GM23338 (cell line): ENCODE data around the gene REST. TPM values are rescaled to one million over a fixed set of nuclear protein-coding genes. Genes with fewer than 3 reads are reported as not detected.

Source experiments
- ATAC-seq: fragments of 200-7000 bp; cut with Tn5 transposase; 3 replicates; pipeline ENCODE4 v1.9.1; 2020
- DNase-seq: peaks from one replicate; pipeline ENCODE4 v3.0.0-alpha.2; 2015; ENCODE audit warnings: low spot score
- H2AFZ ChIP-seq: fragments of 200-600 bp; sonication (generic); 2 replicates; pipeline ENCODE4 v1.8.0; 2016; ENCODE audit warnings: antibody characterized with exemption, mild to moderate bottlenecking, moderate library complexity
- H3F3A ChIP-seq: fragments of 200-600 bp; sonication (generic); replicated peaks from 2 replicates; pipeline ENCODE4 v1.8.0; 2017; ENCODE audit warnings: antibody characterized with exemption, mixed run types, low read depth
- H3K27ac ChIP-seq: fragments of 200-600 bp; sonication (generic); 2 replicates; pipeline ENCODE4 v1.6.1; 2016; ENCODE audit warnings: low read depth
- H3K27me3 ChIP-seq: fragments of 200-600 bp; sonication (generic); 2 replicates; pipeline ENCODE4 v1.8.0; 2016; ENCODE audit warnings: mild to moderate bottlenecking, mixed run types, moderate library complexity; ENCODE audit not compliant: insufficient read depth
- H3K36me3 ChIP-seq: fragments of 200-600 bp; sonication (generic); 2 replicates; pipeline ENCODE4 v1.8.0; 2016; ENCODE audit warnings: mild to moderate bottlenecking; ENCODE audit not compliant: insufficient read depth
- H3K4me1 ChIP-seq: fragments of 200-600 bp; sonication (generic); 2 replicates; pipeline ENCODE4 v1.8.0; 2016; ENCODE audit warnings: mild to moderate bottlenecking, moderate library complexity; ENCODE audit not compliant: insufficient read depth
- H3K4me2 ChIP-seq: fragments of 200-600 bp; sonication (generic); 2 replicates; pipeline ENCODE4 v1.7.1; 2017; ENCODE audit warnings: mixed run types
- H3K4me3 ChIP-seq: fragments of 200-600 bp; sonication (generic); 2 replicates; pipeline ENCODE4 v1.6.1; 2016; ENCODE audit warnings: mixed run types
- H3K79me2 ChIP-seq: fragments of 200-600 bp; sonication (generic); replicated peaks from 2 replicates; pipeline ENCODE4 v1.8.0; 2017; ENCODE audit warnings: mild to moderate bottlenecking; ENCODE audit not compliant: insufficient read depth
- H3K9me2 ChIP-seq: fragments of 200-600 bp; sonication (generic); 2 replicates; pipeline ENCODE4 v1.8.0; 2017; ENCODE audit not compliant: insufficient read depth
- H4K20me1 ChIP-seq: fragments of 200-600 bp; sonication (generic); replicated peaks from 2 replicates; pipeline ENCODE4 v1.8.0; 2017; ENCODE audit warnings: mild to moderate bottlenecking; ENCODE audit not compliant: insufficient read depth
- H3K27ac Mint-ChIP-seq: 2 replicates; pipeline ENCODE4 v1.8.0; 2020; ENCODE audit warnings: inconsistent platforms, mild to moderate bottlenecking, moderate library complexity, mixed read lengths
- H3K27me3 Mint-ChIP-seq: 3 replicates; pipeline ENCODE4 v1.8.0; 2022; ENCODE audit warnings: low read depth, mild to moderate bottlenecking, moderate library complexity, mixed read lengths, inconsistent platforms; ENCODE audit not compliant: insufficient read depth, poor library complexity
- H3K36me3 Mint-ChIP-seq: 3 replicates; pipeline ENCODE4 v1.8.0; 2021; ENCODE audit warnings: low read depth, mild to moderate bottlenecking, inconsistent platforms, moderate library complexity, mixed read lengths
- H3K4me1 Mint-ChIP-seq: 3 replicates; pipeline ENCODE4 v1.8.0; 2020; ENCODE audit warnings: mild to moderate bottlenecking, inconsistent platforms, mixed read lengths
- H3K4me3 Mint-ChIP-seq: 3 replicates; pipeline ENCODE4 v1.8.0; 2021; ENCODE audit warnings: moderate library complexity, mild to moderate bottlenecking, inconsistent platforms, mixed read lengths
- H3K9me3 Mint-ChIP-seq: 3 replicates; pipeline ENCODE4 v1.8.0; 2020; ENCODE audit warnings: moderate library complexity, mild to moderate bottlenecking, inconsistent platforms, mixed read lengths
- CREB1 ChIP-seq: fragments of 250-450 bp; sonication (Bioruptor Pico); IDR thresholded peaks from 2 replicates; pipeline ENCODE4 v1.5.0; 2020; ENCODE audit warnings: low read depth, mild to moderate bottlenecking, moderate library complexity
- ETS1 ChIP-seq: IDR thresholded peaks from 2 replicates; pipeline ENCODE4 v1.6.1; 2016; ENCODE audit warnings: antibody characterized with exemption
- EZH2 ChIP-seq: fragments of 200-600 bp; sonication (generic); IDR thresholded peaks from one replicate; pipeline ENCODE4 v1.8.0; 2017; ENCODE audit warnings: antibody characterized with exemption, mild to moderate bottlenecking, low read depth; ENCODE audit not compliant: unreplicated experiment
- EZH2phosphoT487 ChIP-seq: fragments of 200-600 bp; sonication (generic); IDR thresholded peaks from one replicate; pipeline ENCODE4 v1.8.1; 2018; ENCODE audit warnings: antibody characterized with exemption; ENCODE audit not compliant: unreplicated experiment
- JUNB ChIP-seq: IDR thresholded peaks from one replicate; pipeline ENCODE4 v1.6.1; 2016; ENCODE audit warnings: antibody characterized with exemption; ENCODE audit not compliant: unreplicated experiment
- NANOG ChIP-seq: IDR thresholded peaks from 2 replicates; pipeline ENCODE4 v1.6.1; 2016; ENCODE audit warnings: antibody characterized with exemption, borderline replicate concordance
- ZNF114 ChIP-seq: fragments of 250-450 bp; sonication (Bioruptor Pico); IDR thresholded peaks from 2 replicates; pipeline ENCODE4 v1.5.0; 2020; ENCODE audit warnings: mild to moderate bottlenecking, moderate library complexity
- polyA plus RNA-seq: library from polyadenylated mRNA; unstranded; fragments of >200 nt; fragmentation: Nextera tagmentation; extraction: Ambion mirVana; gene quantifications from 2 replicates; pipeline ENCODE4 v1.2.1, GENCODE V29; 2016
- total RNA-seq: library from RNA; depleted of rRNA; stranded (reverse); fragments of >200 nt; shearing (Covaris generic); gene quantifications from 2 replicates; pipeline ENCODE4 v1.2.3, GENCODE V29; 2014
- TF ChIP-seq, protein P1 (sequence below), 2 experiments: fragments of 200-600 bp in 1 of 2; sonication (generic) in 1 of 2; conservative IDR thresholded peaks; 2 replicates each; pipeline versions ENCODE4 v1.5.1 to v1.6.1; 2016 to 2017; ENCODE audit warnings: antibody characterized with exemption in 2 of 2, low read depth in 2 of 2, mild to moderate bottlenecking in 2 of 2, moderate library complexity in 1 of 2
- TF ChIP-seq, protein P2 (sequence below): fragments of 250-450 bp; sonication (Bioruptor Pico); IDR thresholded peaks from 2 replicates; pipeline ENCODE4 v1.5.0; 2020; ENCODE audit warnings: mild to moderate bottlenecking, moderate library complexity

The REST gene
- total and polyA plus RNA-seq, 2 experiments from 2014 or later: 44.7 to 61.5 TPM

GRCh38 chr4:56876264-56876663 lies 31.4 kb upstream of the REST start:
- Histone ChIP-seq H3K4me3 (no peak overlapping the region), H3F3A (no peaks in the 10 kb centered on the region; the same call in 1 of the 2 replicates), H3K4me1 (peaks cover 12% of the 10 kb centered on the region), H2AFZ (no peak overlapping the region), H3K9me2 (no peaks in the 10 kb centered on the region), H3K27me3 (no peaks in the 10 kb centered on the region), H3K36me3 (no peaks in the 10 kb centered on the region), H3K4me2 (no peak overlapping the region), H3K27ac (no peak overlapping the region), H3K79me2 (no peaks in the 10 kb centered on the region), H4K20me1 (no peaks in the 10 kb centered on the region)
- TF ChIP-seq JUNB: no peak
- TF ChIP-seq CREB1 (CRISPR knock-in tag): no peak
- TF ChIP-seq, protein P1, sequence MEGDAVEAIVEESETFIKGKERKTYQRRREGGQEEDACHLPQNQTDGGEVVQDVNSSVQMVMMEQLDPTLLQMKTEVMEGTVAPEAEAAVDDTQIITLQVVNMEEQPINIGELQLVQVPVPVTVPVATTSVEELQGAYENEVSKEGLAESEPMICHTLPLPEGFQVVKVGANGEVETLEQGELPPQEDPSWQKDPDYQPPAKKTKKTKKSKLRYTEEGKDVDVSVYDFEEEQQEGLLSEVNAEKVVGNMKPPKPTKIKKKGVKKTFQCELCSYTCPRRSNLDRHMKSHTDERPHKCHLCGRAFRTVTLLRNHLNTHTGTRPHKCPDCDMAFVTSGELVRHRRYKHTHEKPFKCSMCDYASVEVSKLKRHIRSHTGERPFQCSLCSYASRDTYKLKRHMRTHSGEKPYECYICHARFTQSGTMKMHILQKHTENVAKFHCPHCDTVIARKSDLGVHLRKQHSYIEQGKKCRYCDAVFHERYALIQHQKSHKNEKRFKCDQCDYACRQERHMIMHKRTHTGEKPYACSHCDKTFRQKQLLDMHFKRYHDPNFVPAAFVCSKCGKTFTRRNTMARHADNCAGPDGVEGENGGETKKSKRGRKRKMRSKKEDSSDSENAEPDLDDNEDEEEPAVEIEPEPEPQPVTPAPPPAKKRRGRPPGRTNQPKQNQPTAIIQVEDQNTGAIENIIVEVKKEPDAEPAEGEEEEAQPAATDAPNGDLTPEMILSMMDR (conservative IDR thresholded peaks at IDR 0.05; ENCODE audit: low read depth in 2 of 2): no peak
- Mint-ChIP-seq H3K27ac (no peak overlapping the region), H3K9me3 (no peaks in the 10 kb centered on the region; the same call in 2 of the 3 replicates), H3K36me3 (no peaks in the 10 kb centered on the region), H3K4me3 (no peak overlapping the region), H3K27me3 (peaks cover 5% of the 10 kb centered on the region), H3K4me1 (peaks cover 17% of the 10 kb centered on the region)
- no peak for ATAC-seq
- no peak for DNase-seq

GRCh38 chr4:56879996-56880395 lies 27.7 kb upstream of the REST start:
- no peaks in the 10 kb centered on the region for H3F3A ChIP-seq
- H2AFZ ChIP-seq: no peak overlapping the region
- DNase-seq: no peak
- H3K4me1 Mint-ChIP-seq: peaks cover 2% of the 10 kb centered on the region
- H3K27me3 ChIP-seq: no peaks in the 10 kb centered on the region
- H3K79me2 ChIP-seq: no peaks in the 10 kb centered on the region
- no peak overlapping the region for H3K27ac ChIP-seq
- H3K4me2 ChIP-seq: no peak overlapping the region
- no peak overlapping the region for H3K27ac Mint-ChIP-seq
- TF ChIP-seq EZH2phosphoT487: no peak
- TF ChIP-seq ETS1: no peak
- TF ChIP-seq NANOG: no peak
- no peak for TF ChIP-seq ZNF114 (CRISPR knock-in tag)
- TF ChIP-seq, protein P2, sequence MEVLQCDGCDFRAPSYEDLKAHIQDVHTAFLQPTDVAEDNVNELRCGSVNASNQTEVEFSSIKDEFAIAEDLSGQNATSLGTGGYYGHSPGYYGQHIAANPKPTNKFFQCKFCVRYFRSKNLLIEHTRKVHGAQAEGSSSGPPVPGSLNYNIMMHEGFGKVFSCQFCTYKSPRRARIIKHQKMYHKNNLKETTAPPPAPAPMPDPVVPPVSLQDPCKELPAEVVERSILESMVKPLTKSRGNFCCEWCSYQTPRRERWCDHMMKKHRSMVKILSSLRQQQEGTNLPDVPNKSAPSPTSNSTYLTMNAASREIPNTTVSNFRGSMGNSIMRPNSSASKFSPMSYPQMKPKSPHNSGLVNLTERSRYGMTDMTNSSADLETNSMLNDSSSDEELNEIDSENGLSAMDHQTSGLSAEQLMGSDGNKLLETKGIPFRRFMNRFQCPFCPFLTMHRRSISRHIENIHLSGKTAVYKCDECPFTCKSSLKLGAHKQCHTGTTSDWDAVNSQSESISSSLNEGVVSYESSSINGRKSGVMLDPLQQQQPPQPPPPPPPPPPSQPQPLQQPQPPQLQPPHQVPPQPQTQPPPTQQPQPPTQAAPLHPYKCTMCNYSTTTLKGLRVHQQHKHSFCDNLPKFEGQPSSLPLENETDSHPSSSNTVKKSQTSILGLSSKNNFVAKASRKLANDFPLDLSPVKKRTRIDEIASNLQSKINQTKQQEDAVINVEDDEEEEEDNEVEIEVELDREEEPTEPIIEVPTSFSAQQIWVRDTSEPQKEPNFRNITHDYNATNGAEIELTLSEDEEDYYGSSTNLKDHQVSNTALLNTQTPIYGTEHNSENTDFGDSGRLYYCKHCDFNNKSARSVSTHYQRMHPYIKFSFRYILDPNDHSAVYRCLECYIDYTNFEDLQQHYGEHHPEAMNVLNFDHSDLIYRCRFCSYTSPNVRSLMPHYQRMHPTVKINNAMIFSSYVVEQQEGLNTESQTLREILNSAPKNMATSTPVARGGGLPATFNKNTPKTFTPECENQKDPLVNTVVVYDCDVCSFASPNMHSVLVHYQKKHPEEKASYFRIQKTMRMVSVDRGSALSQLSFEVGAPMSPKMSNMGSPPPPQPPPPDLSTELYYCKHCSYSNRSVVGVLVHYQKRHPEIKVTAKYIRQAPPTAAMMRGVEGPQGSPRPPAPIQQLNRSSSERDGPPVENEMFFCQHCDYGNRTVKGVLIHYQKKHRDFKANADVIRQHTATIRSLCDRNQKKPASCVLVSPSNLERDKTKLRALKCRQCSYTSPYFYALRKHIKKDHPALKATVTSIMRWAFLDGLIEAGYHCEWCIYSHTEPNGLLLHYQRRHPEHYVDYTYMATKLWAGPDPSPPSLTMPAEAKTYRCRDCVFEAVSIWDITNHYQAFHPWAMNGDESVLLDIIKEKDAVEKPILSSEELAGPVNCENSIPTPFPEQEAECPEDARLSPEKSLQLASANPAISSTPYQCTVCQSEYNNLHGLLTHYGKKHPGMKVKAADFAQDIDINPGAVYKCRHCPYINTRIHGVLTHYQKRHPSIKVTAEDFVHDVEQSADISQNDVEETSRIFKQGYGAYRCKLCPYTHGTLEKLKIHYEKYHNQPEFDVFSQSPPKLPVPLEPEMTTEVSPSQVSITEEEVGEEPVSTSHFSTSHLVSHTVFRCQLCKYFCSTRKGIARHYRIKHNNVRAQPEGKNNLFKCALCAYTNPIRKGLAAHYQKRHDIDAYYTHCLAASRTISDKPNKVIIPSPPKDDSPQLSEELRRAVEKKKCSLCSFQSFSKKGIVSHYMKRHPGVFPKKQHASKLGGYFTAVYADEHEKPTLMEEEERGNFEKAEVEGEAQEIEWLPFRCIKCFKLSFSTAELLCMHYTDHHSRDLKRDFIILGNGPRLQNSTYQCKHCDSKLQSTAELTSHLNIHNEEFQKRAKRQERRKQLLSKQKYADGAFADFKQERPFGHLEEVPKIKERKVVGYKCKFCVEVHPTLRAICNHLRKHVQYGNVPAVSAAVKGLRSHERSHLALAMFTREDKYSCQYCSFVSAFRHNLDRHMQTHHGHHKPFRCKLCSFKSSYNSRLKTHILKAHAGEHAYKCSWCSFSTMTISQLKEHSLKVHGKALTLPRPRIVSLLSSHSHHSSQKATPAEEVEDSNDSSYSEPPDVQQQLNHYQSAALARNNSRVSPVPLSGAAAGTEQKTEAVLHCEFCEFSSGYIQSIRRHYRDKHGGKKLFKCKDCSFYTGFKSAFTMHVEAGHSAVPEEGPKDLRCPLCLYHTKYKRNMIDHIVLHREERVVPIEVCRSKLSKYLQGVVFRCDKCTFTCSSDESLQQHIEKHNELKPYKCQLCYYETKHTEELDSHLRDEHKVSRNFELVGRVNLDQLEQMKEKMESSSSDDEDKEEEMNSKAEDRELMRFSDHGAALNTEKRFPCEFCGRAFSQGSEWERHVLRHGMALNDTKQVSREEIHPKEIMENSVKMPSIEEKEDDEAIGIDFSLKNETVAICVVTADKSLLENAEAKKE: no peak
- TF ChIP-seq, protein P1 (conservative IDR thresholded peaks at IDR 0.05; ENCODE audit: low read depth in 2 of 2): no peak
- TF ChIP-seq EZH2: no peak
- ATAC-seq: no peak
- peaks cover 6% of the 10 kb centered on the region for H3K27me3 Mint-ChIP-seq
- H3K4me3 Mint-ChIP-seq: no peak overlapping the region
- no peaks in the 10 kb centered on the region for H3K36me3 ChIP-seq
- no peaks in the 10 kb centered on the region for H3K36me3 Mint-ChIP-seq
- H3K4me1 ChIP-seq: peaks cover under 1% of the 10 kb centered on the region; the same call in 1 of the 2 replicates
- no peaks in the 10 kb centered on the region for H3K9me2 ChIP-seq
- H3K9me3 Mint-ChIP-seq: peaks cover 4% of the 10 kb centered on the region; the same call in 2 of the 3 replicates
- H4K20me1 ChIP-seq: no peaks in the 10 kb centered on the region
- H3K4me3 ChIP-seq: no peak overlapping the region
